ENCODE results near the gene SPDYA.

Gene SPDYA

DNA sequence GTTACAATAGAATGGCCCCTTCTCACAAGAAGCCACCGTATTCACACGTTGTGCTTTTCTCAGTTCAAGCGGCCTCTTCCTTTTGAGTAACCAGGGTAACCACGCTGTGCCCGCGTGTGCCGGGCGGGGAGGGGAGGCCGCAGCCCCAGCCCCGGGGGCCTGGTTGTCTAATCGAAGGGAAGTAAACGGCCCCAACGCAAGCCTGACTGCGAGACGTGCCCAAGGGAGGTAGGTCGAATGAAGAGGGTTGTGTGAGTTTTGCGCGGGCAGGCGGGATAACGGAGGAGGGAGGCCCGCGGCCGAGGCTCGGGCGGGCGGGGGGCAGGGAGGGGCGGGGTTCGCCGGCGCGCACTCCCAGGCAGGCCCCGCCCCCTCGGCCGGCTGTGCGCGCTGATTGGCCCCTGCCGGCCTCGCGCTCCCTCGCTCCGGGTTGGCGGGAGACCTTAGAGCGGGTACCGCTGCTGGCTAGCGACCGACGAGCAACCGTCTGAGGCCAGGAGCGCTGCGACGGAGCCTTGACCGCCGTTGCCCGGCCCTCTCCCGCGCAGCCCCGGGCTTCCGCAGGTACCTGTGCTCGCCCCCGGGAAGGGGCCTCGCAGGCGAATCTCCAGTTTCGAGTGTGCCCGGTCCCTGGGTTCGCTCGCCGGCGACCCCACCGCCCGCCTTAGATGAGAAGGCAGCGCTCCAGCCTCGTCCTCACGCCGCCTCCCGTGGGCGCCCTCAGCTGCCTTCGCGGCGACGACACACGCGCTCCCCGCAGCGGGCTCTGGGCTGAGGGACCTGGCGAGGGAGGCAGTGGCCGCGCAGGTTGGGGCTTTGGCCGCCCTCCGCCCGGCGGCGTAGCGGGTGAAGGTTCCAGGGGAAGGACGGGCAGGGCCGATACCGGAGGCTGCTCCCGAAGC, at the start of gene SPDYA:
Gene SPDYA (plus strand): TSS at position 451 of the 902 bp plus-strand sequence. CDS start 5,181 bp downstream, outside the sequence.
- H3K4me3 ChIP-seq (ENCODE audit: low read depth, low read length): peak within 1 kb of the TSS; percentile 53
- TF ChIP-seq, protein P1, sequence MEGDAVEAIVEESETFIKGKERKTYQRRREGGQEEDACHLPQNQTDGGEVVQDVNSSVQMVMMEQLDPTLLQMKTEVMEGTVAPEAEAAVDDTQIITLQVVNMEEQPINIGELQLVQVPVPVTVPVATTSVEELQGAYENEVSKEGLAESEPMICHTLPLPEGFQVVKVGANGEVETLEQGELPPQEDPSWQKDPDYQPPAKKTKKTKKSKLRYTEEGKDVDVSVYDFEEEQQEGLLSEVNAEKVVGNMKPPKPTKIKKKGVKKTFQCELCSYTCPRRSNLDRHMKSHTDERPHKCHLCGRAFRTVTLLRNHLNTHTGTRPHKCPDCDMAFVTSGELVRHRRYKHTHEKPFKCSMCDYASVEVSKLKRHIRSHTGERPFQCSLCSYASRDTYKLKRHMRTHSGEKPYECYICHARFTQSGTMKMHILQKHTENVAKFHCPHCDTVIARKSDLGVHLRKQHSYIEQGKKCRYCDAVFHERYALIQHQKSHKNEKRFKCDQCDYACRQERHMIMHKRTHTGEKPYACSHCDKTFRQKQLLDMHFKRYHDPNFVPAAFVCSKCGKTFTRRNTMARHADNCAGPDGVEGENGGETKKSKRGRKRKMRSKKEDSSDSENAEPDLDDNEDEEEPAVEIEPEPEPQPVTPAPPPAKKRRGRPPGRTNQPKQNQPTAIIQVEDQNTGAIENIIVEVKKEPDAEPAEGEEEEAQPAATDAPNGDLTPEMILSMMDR (IDR thresholded peaks at IDR 0.05; ENCODE audit: low read depth, low read length): no peak
- DNase-seq (ENCODE audit: low read depth, low spot score): peak; percentile 70
- in situ Hi-C loops (cut with HindIII; ENCODE audit: low sequenced_read_pairs): no loop called here

DNA sequence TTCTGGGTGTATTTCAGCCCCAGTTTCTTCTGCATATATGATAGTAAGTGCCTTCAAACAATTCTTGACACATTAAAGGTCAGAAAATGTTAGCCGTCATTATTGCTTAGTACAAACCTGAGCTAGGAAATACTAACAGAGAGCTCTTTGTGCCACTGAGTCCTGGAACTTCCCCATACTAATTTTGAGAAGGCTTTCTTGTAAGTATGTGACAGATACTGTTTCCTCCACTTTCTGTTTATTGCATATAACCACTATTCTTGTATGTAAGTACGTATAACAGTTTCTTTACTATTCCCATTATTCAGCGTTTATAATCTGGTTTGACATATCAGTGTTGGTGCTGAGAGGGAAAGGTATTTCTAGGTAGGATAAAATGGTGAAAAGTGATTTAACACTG, 49.2 kb upstream of the SPDYA start:
- in situ Hi-C loops (cut with HindIII; ENCODE audit: low sequenced_read_pairs): no loop called here
- TF ChIP-seq, protein P1 (IDR thresholded peaks at IDR 0.05; ENCODE audit: low read depth, low read length): no peak
- H3K4me3 ChIP-seq (ENCODE audit: low read depth, low read length): no peak overlapping the region
- DNase-seq (ENCODE audit: low read depth, low spot score): no peak

DNA sequence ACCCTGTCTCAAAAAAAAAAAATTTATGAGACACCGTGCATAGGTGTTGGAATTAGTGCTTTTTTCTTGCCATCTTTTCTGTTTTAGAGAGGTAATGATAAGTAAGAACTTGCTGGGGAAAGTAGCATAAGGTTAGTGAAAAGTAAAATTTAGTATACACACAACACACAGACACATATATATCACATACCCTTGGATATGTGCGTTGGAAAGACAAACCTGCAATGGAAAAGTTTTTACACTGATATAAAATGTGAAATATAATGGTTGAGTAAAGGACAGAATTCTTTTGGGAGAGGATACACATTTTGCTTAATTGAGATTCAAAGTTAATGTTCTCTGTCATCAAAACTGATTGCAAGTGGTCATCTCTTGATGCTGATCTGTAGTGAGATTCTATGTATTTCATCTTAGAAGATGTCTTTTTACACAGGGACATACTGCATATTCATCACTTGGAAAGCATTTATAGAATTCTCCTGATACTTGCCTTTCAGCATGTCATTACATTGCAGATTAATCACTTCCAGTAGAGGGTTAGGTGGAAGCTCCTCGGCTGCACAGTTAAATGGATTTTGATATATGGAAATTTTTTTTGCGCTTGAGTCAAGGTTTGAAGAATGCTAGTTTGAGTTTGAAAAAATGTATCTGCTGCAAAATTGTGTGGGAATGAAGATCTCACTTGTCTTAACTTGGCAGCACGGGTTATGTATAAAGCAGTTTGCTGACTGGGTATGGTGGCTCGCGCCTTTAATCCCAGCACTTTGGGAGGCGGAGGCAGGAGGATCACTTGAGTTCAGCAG, 45.5 kb upstream of the SPDYA start:
- no peak for DNase-seq (ENCODE audit: low read depth, low spot score)
- TF ChIP-seq, protein P1 (IDR thresholded peaks at IDR 0.05; ENCODE audit: low read depth, low read length): no peak
- H3K4me3 ChIP-seq (ENCODE audit: low read depth, low read length): no peak overlapping the region
- in situ Hi-C loops (cut with HindIII; ENCODE audit: low sequenced_read_pairs): no loop called here

DNA sequence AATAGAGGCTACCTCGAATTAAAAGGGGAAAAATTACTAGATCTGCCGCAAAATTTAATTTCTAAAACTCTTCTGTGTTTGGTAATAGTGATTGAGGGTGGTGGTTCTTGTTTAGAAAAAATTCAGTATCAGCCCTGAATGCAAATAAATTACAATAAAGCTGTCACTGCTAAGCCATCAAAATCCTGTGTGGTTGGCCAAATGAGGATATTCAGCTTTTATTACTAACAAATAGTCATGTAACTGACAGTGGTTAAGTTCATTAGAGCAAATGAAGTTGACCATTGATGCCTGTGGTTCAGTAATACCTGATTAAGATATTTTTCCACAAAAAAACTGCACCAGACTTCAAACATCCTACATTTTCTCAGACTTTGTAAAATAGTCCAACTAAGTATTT, 44.6 kb upstream of the SPDYA start:
- TF ChIP-seq, protein P1 (IDR thresholded peaks at IDR 0.05; ENCODE audit: low read depth, low read length): no peak
- DNase-seq (ENCODE audit: low read depth, low spot score): no peak
- no peak overlapping the region for H3K4me3 ChIP-seq (ENCODE audit: low read depth, low read length)
- in situ Hi-C loops (cut with HindIII; ENCODE audit: low sequenced_read_pairs): no loop called here

DNA sequence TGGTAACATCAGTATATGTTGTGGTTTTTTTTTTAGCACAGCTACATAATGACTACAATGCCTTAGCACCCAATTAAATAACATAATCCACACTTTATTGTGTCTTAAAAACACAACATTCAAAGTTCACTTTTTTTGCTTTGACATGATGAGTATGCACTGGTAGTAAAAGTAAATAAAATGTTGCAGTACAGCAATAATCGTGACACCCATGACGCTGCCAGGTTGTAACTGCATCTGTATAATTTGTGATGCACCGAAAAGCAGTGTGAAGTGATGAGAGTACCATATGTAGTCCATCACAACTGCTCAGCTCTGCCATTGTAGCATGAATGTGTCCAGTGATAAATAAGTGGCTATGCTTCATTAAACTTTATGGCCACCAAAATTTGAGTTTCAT, 43.3 kb upstream of the SPDYA start:
- H3K4me3 ChIP-seq (ENCODE audit: low read depth, low read length): no peak overlapping the region
- TF ChIP-seq, protein P1 (IDR thresholded peaks at IDR 0.05; ENCODE audit: low read depth, low read length): no peak
- in situ Hi-C loops (cut with HindIII; ENCODE audit: low sequenced_read_pairs): no loop called here

DNA sequence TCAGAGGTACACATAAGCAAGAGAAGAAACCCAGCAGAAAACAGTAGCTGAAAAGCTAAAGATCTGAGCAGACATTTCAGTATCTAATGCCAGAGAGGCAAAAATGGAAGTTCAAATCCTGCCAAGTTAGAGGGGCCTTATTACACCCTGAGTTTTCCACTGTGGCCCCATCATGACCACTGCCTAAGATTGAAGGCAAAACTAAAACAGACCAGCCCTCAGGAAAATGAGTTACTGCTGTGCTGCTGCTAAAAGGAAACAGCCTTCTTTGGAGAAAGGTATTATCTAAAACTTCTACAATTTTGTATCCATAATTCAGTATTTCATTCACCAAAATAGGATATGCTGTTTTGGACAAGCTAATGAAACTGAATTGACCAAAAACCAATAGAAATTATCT, 42.2 kb upstream of the SPDYA start:
- in situ Hi-C loops (cut with HindIII; ENCODE audit: low sequenced_read_pairs): no loop called here
- DNase-seq (ENCODE audit: low read depth, low spot score): no peak
- H3K4me3 ChIP-seq (ENCODE audit: low read depth, low read length): no peak overlapping the region
- TF ChIP-seq, protein P1 (IDR thresholded peaks at IDR 0.05; ENCODE audit: low read depth, low read length): no peak

More for the DNA sequence above, 43.3 kb upstream of the SPDYA start:
- DNase-seq (ENCODE audit: low read depth, low spot score): no peak

All from astrocyte of the spinal cord (primary cell).